GM12892 (cell line): ENCODE results near the gene CXCR2.

Source experiments
- DNase-seq: peaks from one replicate; pipeline ENCODE4 v3.0.0; 2011; ENCODE audit not compliant: insufficient read length
- FAIRE-seq: peaks from 2 replicates; lab custom pipeline; 2011; peaks lifted over from hg19 to GRCh38; lab: Jason Lieb, UNC
- POLR2A ChIP-seq: IDR thresholded peaks from 2 replicates; pipeline ENCODE4 v1.6.1; 2011; ENCODE audit warnings: low read depth, low read length, control low read depth
- POLR2AphosphoS5 ChIP-seq: IDR thresholded peaks from 2 replicates; pipeline ENCODE4 v1.6.1; 2011; ENCODE audit warnings: low read depth, low read length, control low read depth
- TAF1 ChIP-seq: IDR thresholded peaks from 2 replicates; pipeline ENCODE4 v1.6.1; 2011; ENCODE audit warnings: low read depth, mild to moderate bottlenecking, control low read depth, low read length, borderline replicate concordance

CXCR2 gene

GRCh38 chr2:218138047-218138446 lies 12.2 kb downstream of the CXCR2 start:
- no peak for FAIRE-seq
- DNase-seq, result no peak
- TF ChIP-seq POLR2AphosphoS5, result no peak
- TF ChIP-seq POLR2A, result no peak
- TF ChIP-seq TAF1, result no peak

- FAIRE-seq, result no peak
- TF ChIP-seq POLR2A, result no peak
- TF ChIP-seq POLR2AphosphoS5, result no peak
- no peak for TF ChIP-seq TAF1
- no peak for DNase-seq
Observed at GRCh38 chr2:218145124-218145523, 19.3 kb downstream of the CXCR2 start.

- DNase-seq (no peak), FAIRE-seq (no peak)
- TF ChIP-seq POLR2AphosphoS5 (no peak), TAF1 (no peak), POLR2A (no peak)
Observed at GRCh38 chr2:218146056-218146455, 20.2 kb downstream of the CXCR2 start.

GRCh38 chr2:218149098-218149497 lies 23.3 kb downstream of the CXCR2 start:
- FAIRE-seq (no peak), DNase-seq (no peak)
- TF ChIP-seq POLR2AphosphoS5 (no peak), TAF1 (no peak), POLR2A (no peak)

- no peak for DNase-seq
- no peak for TF ChIP-seq POLR2AphosphoS5
- no peak for TF ChIP-seq POLR2A
- TF ChIP-seq TAF1, result no peak
- FAIRE-seq, result peak; percentile 88
Observed at GRCh38 chr2:218149848-218150440, 24.1 kb downstream of the CXCR2 start.

- no peak for FAIRE-seq
- no peak for TF ChIP-seq TAF1
Observed at GRCh38 chr2:218152172-218152571, 26.3 kb downstream of the CXCR2 start.

GRCh38 chr2:218152777-218153176 lies 26.9 kb downstream of the CXCR2 start:
- DNase-seq (no peak), FAIRE-seq (no peak)
- TF ChIP-seq POLR2AphosphoS5 (no peak), TAF1 (no peak), POLR2A (no peak)

More at GRCh38 chr2:218152172-218152571, 26.3 kb downstream of the CXCR2 start:
- DNase-seq, result no peak

- DNase-seq (no peak), FAIRE-seq (no peak)
- TF ChIP-seq POLR2AphosphoS5, result no peak
- no peak for TF ChIP-seq POLR2A
Observed at GRCh38 chr2:218155953-218156479, 30.2 kb downstream of the CXCR2 start.

GRCh38 chr2:218161644-218162043 lies 35.8 kb downstream of the CXCR2 start:
- DNase-seq, result no peak
- no peak for FAIRE-seq
- TF ChIP-seq POLR2A (no peak), TAF1 (no peak), POLR2AphosphoS5 (no peak)

- no peak for DNase-seq
- TF ChIP-seq POLR2A (no peak), TAF1 (no peak), POLR2AphosphoS5 (no peak)
- no peak for FAIRE-seq
Observed at GRCh38 chr2:218162814-218163213, 37.0 kb downstream of the CXCR2 start.

GRCh38 chr2:218166791-218167190 lies 41.0 kb downstream of the CXCR2 start, which contains the start of gene CXCR1:
TSS of gene CXCR1 (minus strand) at chr2:218166962. CDS start at chr2:218165211, 1,751 bp downstream.
- no peak for FAIRE-seq
- DNase-seq, result no peak
- TF ChIP-seq TAF1 (no peak), POLR2AphosphoS5 (no peak), POLR2A (no peak)

- no peak for FAIRE-seq
- TF ChIP-seq TAF1, result no peak
- no peak for TF ChIP-seq POLR2A
- no peak for TF ChIP-seq POLR2AphosphoS5
- DNase-seq, result no peak
Observed at GRCh38 chr2:218168016-218168415, 42.2 kb downstream of the CXCR2 start.
